SK-N-SH treated with all-trans-retinoic acid at 6 μM for 48 hours (cell line): Measurements from ENCODE around the gene CHTF18.
A peak's percentile ranks its signal among the peaks of the same experiment; 100 is the strongest.

Experiments
- ATAC-seq: fragments of 200-7000 bp; cut with Tn5 transposase; 3 replicates; pipeline ENCODE4 v1.9.1; 2020; ENCODE audit warnings: mild to moderate bottlenecking, moderate library complexity
- ARNTL ChIP-seq: fragments of 450-650 bp; formaldehyde crosslinking; IDR thresholded peaks from 2 replicates; pipeline ENCODE4 v1.5.0; 2020; ENCODE audit warnings: low read depth, mild to moderate bottlenecking, moderate library complexity, borderline replicate concordance
- BACH2 ChIP-seq: fragments of 250-450 bp; sonication (Bioruptor Pico); IDR thresholded peaks from 2 replicates; pipeline ENCODE4 v1.9.0; 2021; ENCODE audit warnings: mild to moderate bottlenecking, borderline replicate concordance
- CSDC2 ChIP-seq: fragments of 250-450 bp; sonication (Bioruptor Pico); IDR thresholded peaks from 2 replicates; pipeline ENCODE4 v1.5.0; 2020; ENCODE audit warnings: mild to moderate bottlenecking, moderate library complexity
- CSRNP3 ChIP-seq: fragments of 250-450 bp; sonication (Bioruptor Pico); IDR thresholded peaks from 2 replicates; pipeline ENCODE4 v1.5.1; 2021; ENCODE audit warnings: mild to moderate bottlenecking, moderate library complexity
- ESRRG ChIP-seq: fragments of 250-450 bp; sonication (Bioruptor Pico); IDR thresholded peaks from 2 replicates; pipeline ENCODE4 v1.6.1; 2021; ENCODE audit warnings: mild to moderate bottlenecking
- ISL1 ChIP-seq: fragments of 250-450 bp; sonication (Bioruptor Pico); IDR thresholded peaks from 2 replicates; pipeline ENCODE4 v2.1.2; 2022; ENCODE audit warnings: mild to moderate bottlenecking, moderate library complexity
- OSR1 ChIP-seq: fragments of 250-450 bp; sonication (Bioruptor Pico); IDR thresholded peaks from 2 replicates; pipeline ENCODE4 v1.8.0; 2022; ENCODE audit warnings: moderate library complexity, mild to moderate bottlenecking, inconsistent platforms
- POU6F1 ChIP-seq: fragments of 250-450 bp; sonication (Bioruptor Pico); IDR thresholded peaks from 2 replicates; pipeline ENCODE4 v1.8.0; 2021; ENCODE audit warnings: low read depth, mild to moderate bottlenecking, moderate library complexity, borderline replicate concordance
- RARB ChIP-seq: fragments of 250-450 bp; sonication (Bioruptor Pico); IDR thresholded peaks from 2 replicates; pipeline ENCODE4 v1.8.0; 2021; ENCODE audit warnings: mild to moderate bottlenecking, moderate library complexity
- SNAI2 ChIP-seq: fragments of 250-450 bp; sonication (Bioruptor Pico); IDR thresholded peaks from 2 replicates; pipeline ENCODE4 v1.5.0; 2020; ENCODE audit warnings: mild to moderate bottlenecking, moderate library complexity
- TCF4 ChIP-seq: fragments of 250-450 bp; sonication (Bioruptor Pico); IDR thresholded peaks from 2 replicates; pipeline ENCODE4 v1.8.0; 2021; ENCODE audit warnings: mild to moderate bottlenecking, moderate library complexity, borderline replicate concordance
- TOX ChIP-seq: fragments of 250-450 bp; sonication (Bioruptor Pico); IDR thresholded peaks from 2 replicates; pipeline ENCODE4 v1.8.0; 2021; ENCODE audit warnings: mild to moderate bottlenecking, moderate library complexity, borderline replicate concordance
- ZC3H10 ChIP-seq: fragments of 250-450 bp; sonication (Bioruptor Pico); IDR thresholded peaks from 2 replicates; pipeline ENCODE4 v1.5.1; 2021; ENCODE audit warnings: mild to moderate bottlenecking, moderate library complexity
- ZFP3 ChIP-seq: fragments of 250-450 bp; sonication (Bioruptor Pico); IDR thresholded peaks from 2 replicates; pipeline ENCODE4 v1.5.0; 2020; ENCODE audit warnings: mild to moderate bottlenecking, moderate library complexity
- ZFP30 ChIP-seq: fragments of 450-650 bp; formaldehyde crosslinking; IDR thresholded peaks from 2 replicates; pipeline ENCODE4 v1.5.0; 2022; ENCODE audit warnings: mild to moderate bottlenecking, moderate library complexity
- ZNF565 ChIP-seq: fragments of 450-650 bp; formaldehyde crosslinking; conservative IDR thresholded peaks from 2 replicates; pipeline ENCODE4 v1.5.0; 2020; ENCODE audit warnings: low read depth, mild to moderate bottlenecking, moderate library complexity
- ZNF8 ChIP-seq: fragments of 450-650 bp; formaldehyde crosslinking; IDR thresholded peaks from 2 replicates; pipeline ENCODE4 v1.5.0; 2020; ENCODE audit warnings: mild to moderate bottlenecking, moderate library complexity
- TF ChIP-seq, protein P1 (sequence below): fragments of 250-450 bp; sonication (Bioruptor Pico); IDR thresholded peaks from 2 replicates; pipeline ENCODE4 v1.5.0; 2020; ENCODE audit warnings: mild to moderate bottlenecking, moderate library complexity
- TF ChIP-seq, protein P2 (sequence below): fragments of 250-450 bp; sonication (Bioruptor Pico); IDR thresholded peaks from 2 replicates; pipeline ENCODE4 v1.8.0; 2020; ENCODE audit warnings: mild to moderate bottlenecking, moderate library complexity, borderline replicate concordance
- TF ChIP-seq, protein P3 (sequence below): fragments of 250-450 bp; sonication (Bioruptor Pico); IDR thresholded peaks from 2 replicates; pipeline ENCODE4 v1.5.1; 2020; ENCODE audit warnings: low read depth, mild to moderate bottlenecking, moderate library complexity

CHTF18 gene

GRCh38 chr16:807347-808084, 19.1 kb downstream of the CHTF18 start:
- ATAC-seq, result peak; percentile 97
- TF ChIP-seq ISL1 (CRISPR knock-in tag) (no peak), ZFP30 (no peak), ZFP3 (no peak), BACH2 (CRISPR knock-in tag) (no peak), ZNF565 (CRISPR knock-in tag) (no peak)
- TF ChIP-seq, protein P1, sequence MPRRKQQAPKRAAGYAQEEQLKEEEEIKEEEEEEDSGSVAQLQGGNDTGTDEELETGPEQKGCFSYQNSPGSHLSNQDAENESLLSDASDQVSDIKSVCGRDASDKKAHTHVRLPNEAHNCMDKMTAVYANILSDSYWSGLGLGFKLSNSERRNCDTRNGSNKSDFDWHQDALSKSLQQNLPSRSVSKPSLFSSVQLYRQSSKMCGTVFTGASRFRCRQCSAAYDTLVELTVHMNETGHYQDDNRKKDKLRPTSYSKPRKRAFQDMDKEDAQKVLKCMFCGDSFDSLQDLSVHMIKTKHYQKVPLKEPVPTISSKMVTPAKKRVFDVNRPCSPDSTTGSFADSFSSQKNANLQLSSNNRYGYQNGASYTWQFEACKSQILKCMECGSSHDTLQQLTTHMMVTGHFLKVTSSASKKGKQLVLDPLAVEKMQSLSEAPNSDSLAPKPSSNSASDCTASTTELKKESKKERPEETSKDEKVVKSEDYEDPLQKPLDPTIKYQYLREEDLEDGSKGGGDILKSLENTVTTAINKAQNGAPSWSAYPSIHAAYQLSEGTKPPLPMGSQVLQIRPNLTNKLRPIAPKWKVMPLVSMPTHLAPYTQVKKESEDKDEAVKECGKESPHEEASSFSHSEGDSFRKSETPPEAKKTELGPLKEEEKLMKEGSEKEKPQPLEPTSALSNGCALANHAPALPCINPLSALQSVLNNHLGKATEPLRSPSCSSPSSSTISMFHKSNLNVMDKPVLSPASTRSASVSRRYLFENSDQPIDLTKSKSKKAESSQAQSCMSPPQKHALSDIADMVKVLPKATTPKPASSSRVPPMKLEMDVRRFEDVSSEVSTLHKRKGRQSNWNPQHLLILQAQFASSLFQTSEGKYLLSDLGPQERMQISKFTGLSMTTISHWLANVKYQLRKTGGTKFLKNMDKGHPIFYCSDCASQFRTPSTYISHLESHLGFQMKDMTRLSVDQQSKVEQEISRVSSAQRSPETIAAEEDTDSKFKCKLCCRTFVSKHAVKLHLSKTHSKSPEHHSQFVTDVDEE (CRISPR knock-in tag), result peak; percentile 73

DNA sequence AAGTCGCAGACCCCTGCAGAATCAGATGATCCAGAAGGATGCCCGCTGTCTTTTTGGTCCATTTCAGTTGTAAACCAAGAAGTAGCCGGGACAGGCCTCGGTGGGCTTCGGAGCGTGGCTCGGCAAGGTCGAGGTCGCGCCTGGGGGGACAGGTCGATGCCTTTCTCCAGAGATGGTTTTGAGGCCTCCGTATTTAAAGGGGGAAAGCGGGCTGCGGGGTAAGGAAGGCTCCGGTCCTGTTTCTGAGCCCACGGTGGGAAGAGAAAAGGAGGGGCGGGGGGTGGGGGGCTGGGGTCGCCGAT, 19.6 kb downstream of the CHTF18 start:
- TF ChIP-seq ZFP30 (no peak), CSDC2 (CRISPR knock-in tag) (no peak)
- TF ChIP-seq, all 23 proteins: peak for 0
- no peak for ATAC-seq

DNA sequence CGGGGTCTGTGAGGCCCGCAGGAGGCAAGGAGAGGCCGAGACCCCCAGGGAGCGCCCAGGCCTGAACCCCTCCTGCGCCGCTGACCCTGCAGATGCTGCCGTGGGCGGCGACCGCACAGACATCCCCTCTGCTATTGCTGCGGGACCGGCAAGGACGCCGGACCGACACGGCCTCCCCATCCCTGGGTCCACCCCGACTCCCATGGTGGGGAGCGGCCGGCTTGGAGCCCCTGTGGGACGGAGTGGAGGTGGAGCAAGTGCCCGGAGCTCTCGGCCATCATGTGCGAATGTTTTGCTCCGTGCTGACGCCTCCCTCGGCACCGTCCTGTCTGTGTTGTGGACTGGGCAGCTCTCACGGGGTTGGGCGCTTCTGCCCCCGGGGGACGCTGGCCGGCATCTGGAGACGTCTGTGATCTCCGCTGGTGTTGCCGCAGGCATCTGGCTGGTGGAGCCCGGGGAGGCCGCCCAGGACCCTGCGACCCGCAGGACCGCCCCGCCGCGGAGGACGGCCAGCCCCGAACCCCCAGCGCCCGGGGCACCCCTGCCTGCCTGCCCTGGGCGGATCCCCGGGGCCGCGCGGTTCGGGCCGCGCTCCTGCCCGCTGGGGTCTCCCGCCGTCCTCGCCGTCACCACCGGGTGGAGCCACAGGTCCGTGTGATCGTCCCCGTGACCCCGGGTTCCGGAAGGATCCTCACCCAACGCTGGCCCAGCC, 24.9 kb downstream of the CHTF18 start:
- TF ChIP-seq ZFP30, result no peak
- no peak for TF ChIP-seq TOX (CRISPR knock-in tag)
- no peak for TF ChIP-seq ZC3H10 (CRISPR knock-in tag)
- TF ChIP-seq CSRNP3 (CRISPR knock-in tag), result no peak
- no peak for TF ChIP-seq ESRRG
- no peak for TF ChIP-seq ZNF565 (CRISPR knock-in tag)
- TF ChIP-seq RARB, result no peak
- TF ChIP-seq, protein P1 (CRISPR knock-in tag), result no peak
- no peak for TF ChIP-seq POU6F1 (CRISPR knock-in tag)
- TF ChIP-seq ZFP3, result no peak
- TF ChIP-seq TCF4 (CRISPR knock-in tag), result no peak
- TF ChIP-seq ISL1 (CRISPR knock-in tag), result no peak
- no peak for TF ChIP-seq BACH2 (CRISPR knock-in tag)
- TF ChIP-seq ARNTL (CRISPR knock-in tag), result no peak
- TF ChIP-seq SNAI2 (CRISPR knock-in tag), result no peak
- TF ChIP-seq, protein P2, sequence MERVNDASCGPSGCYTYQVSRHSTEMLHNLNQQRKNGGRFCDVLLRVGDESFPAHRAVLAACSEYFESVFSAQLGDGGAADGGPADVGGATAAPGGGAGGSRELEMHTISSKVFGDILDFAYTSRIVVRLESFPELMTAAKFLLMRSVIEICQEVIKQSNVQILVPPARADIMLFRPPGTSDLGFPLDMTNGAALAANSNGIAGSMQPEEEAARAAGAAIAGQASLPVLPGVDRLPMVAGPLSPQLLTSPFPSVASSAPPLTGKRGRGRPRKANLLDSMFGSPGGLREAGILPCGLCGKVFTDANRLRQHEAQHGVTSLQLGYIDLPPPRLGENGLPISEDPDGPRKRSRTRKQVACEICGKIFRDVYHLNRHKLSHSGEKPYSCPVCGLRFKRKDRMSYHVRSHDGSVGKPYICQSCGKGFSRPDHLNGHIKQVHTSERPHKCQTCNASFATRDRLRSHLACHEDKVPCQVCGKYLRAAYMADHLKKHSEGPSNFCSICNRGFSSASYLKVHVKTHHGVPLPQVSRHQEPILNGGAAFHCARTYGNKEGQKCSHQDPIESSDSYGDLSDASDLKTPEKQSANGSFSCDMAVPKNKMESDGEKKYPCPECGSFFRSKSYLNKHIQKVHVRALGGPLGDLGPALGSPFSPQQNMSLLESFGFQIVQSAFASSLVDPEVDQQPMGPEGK (CRISPR knock-in tag), result no peak
- TF ChIP-seq ZNF8 (CRISPR knock-in tag), result no peak
- TF ChIP-seq, protein P3, sequence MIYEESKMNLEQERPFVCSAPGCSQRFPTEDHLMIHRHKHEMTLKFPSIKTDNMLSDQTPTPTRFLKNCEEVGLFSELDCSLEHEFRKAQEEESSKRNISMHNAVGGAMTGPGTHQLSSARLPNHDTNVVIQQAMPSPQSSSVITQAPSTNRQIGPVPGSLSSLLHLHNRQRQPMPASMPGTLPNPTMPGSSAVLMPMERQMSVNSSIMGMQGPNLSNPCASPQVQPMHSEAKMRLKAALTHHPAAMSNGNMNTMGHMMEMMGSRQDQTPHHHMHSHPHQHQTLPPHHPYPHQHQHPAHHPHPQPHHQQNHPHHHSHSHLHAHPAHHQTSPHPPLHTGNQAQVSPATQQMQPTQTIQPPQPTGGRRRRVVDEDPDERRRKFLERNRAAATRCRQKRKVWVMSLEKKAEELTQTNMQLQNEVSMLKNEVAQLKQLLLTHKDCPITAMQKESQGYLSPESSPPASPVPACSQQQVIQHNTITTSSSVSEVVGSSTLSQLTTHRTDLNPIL (CRISPR knock-in tag), result no peak
- no peak for TF ChIP-seq OSR1 (CRISPR knock-in tag)
- TF ChIP-seq CSDC2 (CRISPR knock-in tag), result no peak

More for the DNA sequence above, 24.9 kb downstream of the CHTF18 start:
- ATAC-seq, result peak; percentile 73
